ENCODE measurements around the gene TNFSF12. TPM values are rescaled to one million over a fixed set of nuclear protein-coding genes. Genes with fewer than 3 reads are reported as not detected.
A peak's percentile ranks its signal among the peaks of the same experiment; 100 is the strongest.

Gene TNFSF12
- total and polyA plus RNA-seq, 5 experiments from 2014 or later: 19.3 to 28.6 (median 25.8) TPM

GRCh38 chr17:7512824-7513540 lies 35.9 kb upstream of the TNFSF12 start:
- POLR2A ChIA-PET: interaction anchor here (0.7 to 3.7 kb wide), 6 partner anchors 45 to 248 kb away, joined by 3 to 31 read pairs (median 4); partner anchors contain the start of genes SENP3 and WRAP53
- no peak overlapping the region for H3K4me3 Mint-ChIP-seq
- H3K9me3 Mint-ChIP-seq: no peaks in the 10 kb centered on the region
- H3K36me3 Mint-ChIP-seq: peaks cover 0 to 66% (median 17%) of the 10 kb centered on the region in 3 donors
- peak overlapping the region in 2 of 10 donors; percentile 41 to 75 for H3K27ac Mint-ChIP-seq
- H3K27me3 Mint-ChIP-seq: no peaks in the 10 kb centered on the region
- DNase-seq (no peak), ATAC-seq (no peak)
- H3K4me1 Mint-ChIP-seq: peaks cover 0 to 2% (median under 1%) of the 10 kb centered on the region in 4 donors

- Mint-ChIP-seq H3K27me3 (no peaks in the 10 kb centered on the region), H3K4me1 (peaks cover 0 to 2% (median under 1%) of the 10 kb centered on the region in 4 donors), H3K36me3 (peaks cover 0 to 56% (median 17%) of the 10 kb centered on the region in 3 donors), H3K27ac (peak overlapping the region in 4 of 10 donors; percentile 8 to 67 (median 25)), H3K4me3 (no peak overlapping the region), H3K9me3 (no peaks in the 10 kb centered on the region)
- POLR2A ChIA-PET: interaction anchor here (0.6 to 3.7 kb wide), 9 partner anchors 21 to 174 kb away, joined by 3 to 31 read pairs (median 4); partner anchors contain the start of genes SENP3, TP53 and WRAP53
- DNase-seq: no peak
- peak in 1 of 2 donors; percentile 6 for ATAC-seq
Measured at GRCh38 chr17:7513850-7514419, 34.9 kb upstream of the TNFSF12 start.

GRCh38 chr17:7515911-7516610 lies 32.8 kb upstream of the TNFSF12 start:
- Mint-ChIP-seq H3K36me3 (peaks cover 0 to 35% (median 9%) of the 10 kb centered on the region in 3 donors), H3K4me1 (peaks cover 0 to 2% (median 0%) of the 10 kb centered on the region in 4 donors), H3K9me3 (no peaks in the 10 kb centered on the region), H3K27me3 (no peaks in the 10 kb centered on the region), H3K27ac (peak overlapping the region in 1 of 10 donors; percentile 58), H3K4me3 (no peak overlapping the region)
- POLR2A ChIA-PET: interaction anchor here (0.7 to 3.7 kb wide), 5 partner anchors 32 to 73 kb away, joined by 3 to 31 read pairs (median 4); partner anchors contain the start of gene SENP3
- ATAC-seq (no peak), DNase-seq (no peak)

- POLR2A ChIA-PET: interaction anchor here (0.7 to 2.1 kb wide), 6 partner anchors 10 to 163 kb away, joined by 3 to 7 read pairs (median 4); partner anchors contain the start of genes TNFSF12 and TNFSF13
Measured at GRCh38 chr17:7523033-7523432, 25.8 kb upstream of the TNFSF12 start.

GRCh38 chr17:7528842-7529241 lies 20.0 kb upstream of the TNFSF12 start:
- Mint-ChIP-seq H3K27ac (no peak overlapping the region), H3K9me3 (peaks cover 0 to 29% (median 0%) of the 10 kb centered on the region in 9 donors), H3K4me3 (no peak overlapping the region), H3K36me3 (no peaks in the 10 kb centered on the region), H3K4me1 (peaks cover 0 to 2% (median 0%) of the 10 kb centered on the region in 4 donors), H3K27me3 (no peaks in the 10 kb centered on the region)
- POLR2A ChIA-PET: interaction anchor here (1.2 kb wide), 1 partner anchor 93 kb away, joined by 3 read pairs; no protein-coding TSS in a partner anchor
- ATAC-seq (no peak), DNase-seq (no peak)

More at GRCh38 chr17:7523033-7523432, 25.8 kb upstream of the TNFSF12 start:
- peaks cover 2 to 6% (median 4%) of the 10 kb centered on the region in 4 donors for H3K4me1 Mint-ChIP-seq
- peak; percentile 60 to 70 for ATAC-seq
- peaks cover 0 to 9% (median 0%) of the 10 kb centered on the region in 9 donors for H3K9me3 Mint-ChIP-seq
- DNase-seq: peak in 9 of 10 donors; percentile 36 to 74 (median 53)
- H3K27me3 Mint-ChIP-seq: no peaks in the 10 kb centered on the region
- H3K36me3 Mint-ChIP-seq: no peaks in the 10 kb centered on the region
- peak overlapping the region in 3 of 10 donors; percentile 7 to 38 (median 10) for H3K27ac Mint-ChIP-seq
- no peak overlapping the region for H3K4me3 Mint-ChIP-seq

- no peaks in the 10 kb centered on the region for H3K36me3 Mint-ChIP-seq
- no peak for DNase-seq
- POLR2A ChIA-PET: interaction anchor here (0.6 kb wide), 1 partner anchor 9 kb away, joined by 4 read pairs; no protein-coding TSS in a partner anchor
- peaks cover 0 to 29% (median 0%) of the 10 kb centered on the region in 9 donors for H3K9me3 Mint-ChIP-seq
- peaks cover 0 to 2% (median under 1%) of the 10 kb centered on the region in 4 donors for H3K4me1 Mint-ChIP-seq
- H3K27ac Mint-ChIP-seq: no peak overlapping the region
- H3K27me3 Mint-ChIP-seq: no peaks in the 10 kb centered on the region
- no peak overlapping the region for H3K4me3 Mint-ChIP-seq
- no peak for ATAC-seq
Measured at GRCh38 chr17:7530023-7530900, 18.6 kb upstream of the TNFSF12 start.

GRCh38 chr17:7538050-7538449 lies 10.8 kb upstream of the TNFSF12 start:
- no peak for ATAC-seq

GRCh38 chr17:7538891-7539545 lies 9.8 kb upstream of the TNFSF12 start:
- POLR2A ChIA-PET: no interaction called here
- no peaks in the 10 kb centered on the region for H3K27me3 Mint-ChIP-seq

More at GRCh38 chr17:7538050-7538449, 10.8 kb upstream of the TNFSF12 start:
- no peak for DNase-seq
- Mint-ChIP-seq H3K4me1 (peaks cover 0 to 2% (median 0%) of the 10 kb centered on the region in 4 donors), H3K36me3 (no peaks in the 10 kb centered on the region), H3K27me3 (no peaks in the 10 kb centered on the region), H3K27ac (peak overlapping the region in 1 of 10 donors; percentile 24), H3K9me3 (no peaks in the 10 kb centered on the region), H3K4me3 (no peak overlapping the region)
- POLR2A ChIA-PET: no interaction called here

GRCh38 chr17:7541074-7541621 lies 7.7 kb upstream of the TNFSF12 start:
- H3K27ac Mint-ChIP-seq: no peak overlapping the region
- no peak overlapping the region for H3K4me3 Mint-ChIP-seq
- POLR2A ChIA-PET: interaction anchor here (0.7 kb wide), 1 partner anchor 104 kb away, joined by 3 read pairs; no protein-coding TSS in a partner anchor
- H3K9me3 Mint-ChIP-seq: no peaks in the 10 kb centered on the region
- no peaks in the 10 kb centered on the region for H3K27me3 Mint-ChIP-seq
- H3K36me3 Mint-ChIP-seq: no peaks in the 10 kb centered on the region
- ATAC-seq (no peak), DNase-seq (no peak)
- no peaks in the 10 kb centered on the region for H3K4me1 Mint-ChIP-seq

More at GRCh38 chr17:7538891-7539545, 9.8 kb upstream of the TNFSF12 start:
- ATAC-seq: no peak
- no peaks in the 10 kb centered on the region for H3K36me3 Mint-ChIP-seq
- no peak for DNase-seq
- H3K27ac Mint-ChIP-seq: no peak overlapping the region
- no peaks in the 10 kb centered on the region for H3K9me3 Mint-ChIP-seq
- peaks cover 0 to 2% (median 0%) of the 10 kb centered on the region in 4 donors for H3K4me1 Mint-ChIP-seq
- no peak overlapping the region for H3K4me3 Mint-ChIP-seq

GRCh38 chr17:7544911-7545310 lies 3.9 kb upstream of the TNFSF12 start:
- H3K4me1 Mint-ChIP-seq: peaks cover 12 to 21% (median 17%) of the 10 kb centered on the region in 4 donors
- POLR2A ChIA-PET: interaction anchor here (2.4 kb wide), 1 partner anchor 16 kb away, joined by 7 read pairs; the partner anchor contains the start of gene SENP3
- H3K36me3 Mint-ChIP-seq: no peaks in the 10 kb centered on the region
- no peak overlapping the region for H3K27ac Mint-ChIP-seq
- no peaks in the 10 kb centered on the region for H3K9me3 Mint-ChIP-seq
- H3K4me3 Mint-ChIP-seq: no peak overlapping the region
- H3K27me3 Mint-ChIP-seq: no peaks in the 10 kb centered on the region
- DNase-seq: no peak
- no peak for ATAC-seq
